CD14-positive monocyte (primary cell): ENCODE results near the gene TECTB. TPM values are rescaled to one million over a fixed set of nuclear protein-coding genes. Genes with fewer than 3 reads are reported as not detected.

Experiments used
- DNase-seq, 3 donors: peaks; one replicate each; pipeline ENCODE4 v3.0.0-alpha.2; 2011 to 2022
- H2AFZ ChIP-seq: 2 replicates; pipeline ENCODE4 v1.6.0; 2012; ENCODE audit warnings: mild to moderate bottlenecking, low read depth, low read length, inconsistent platforms; ENCODE audit not compliant: insufficient read depth, poor library complexity, severe bottlenecking
- H3K27ac ChIP-seq, 2 donors: 1 replicate in 1 of 2; 2 replicates in 1 of 2; pipeline ENCODE4 v1.5.1; 2012 to 2013; ENCODE audit warnings: low read length in 2 of 2, control low read depth in 1 of 2, inconsistent platforms in 1 of 2, low read depth in 1 of 2, mild to moderate bottlenecking in 1 of 2
- H3K27me3 ChIP-seq, 2 donors: one replicate each; pipeline versions ENCODE4 v1.6.0 to v1.6.1; 2011 to 2013; ENCODE audit warnings: low read length in 2 of 2; ENCODE audit not compliant: control insufficient read depth in 2 of 2, insufficient read depth in 2 of 2
- H3K36me3 ChIP-seq, 2 donors: replicated peaks in 1 of 2; 1 replicate in 1 of 2; 2 replicates in 1 of 2; pipeline versions ENCODE4 v1.5.1 to v1.6.1; 2012 to 2013; ENCODE audit warnings: low read length in 2 of 2, control low read depth in 1 of 2, inconsistent platforms in 1 of 2, mild to moderate bottlenecking in 1 of 2; ENCODE audit not compliant: insufficient read depth in 2 of 2, control insufficient read depth in 1 of 2
- H3K4me1 ChIP-seq, 2 donors: 1 replicate in 1 of 2; 2 replicates in 1 of 2; pipeline versions ENCODE4 v1.5.1 to v1.6.1; 2012 to 2013; ENCODE audit warnings: low read length in 2 of 2, control low read depth in 1 of 2, inconsistent platforms in 1 of 2, mild to moderate bottlenecking in 1 of 2, moderate library complexity in 1 of 2; ENCODE audit not compliant: insufficient read depth in 2 of 2, control insufficient read depth in 1 of 2
- H3K4me2 ChIP-seq: replicated peaks from 2 replicates; pipeline ENCODE3; 2012; ENCODE audit warnings: low read length, moderate library complexity, mild to moderate bottlenecking; ENCODE audit not compliant: poor library complexity, severe bottlenecking; ENCODE audit errors: extremely low read depth
- H3K4me3 ChIP-seq, 3 experiments: fragments of 200-600 bp in 1 of 3; sonication (generic) in 1 of 3; replicated peaks in 1 of 3; 1 replicate in 2 of 3; 2 replicates in 1 of 3; pipeline ENCODE4 v1.5.1; 2011 to 2013; ENCODE audit warnings: low read length in 3 of 3, mild to moderate bottlenecking in 3 of 3, control low read depth in 2 of 3, low read depth in 2 of 3, inconsistent platforms in 1 of 3, moderate library complexity in 1 of 3
- H3K79me2 ChIP-seq: 2 replicates; pipeline ENCODE4 v1.6.0; 2012; ENCODE audit warnings: mild to moderate bottlenecking, control low read depth, inconsistent platforms, low read length, moderate library complexity; ENCODE audit not compliant: insufficient read depth
- H3K9ac ChIP-seq: 2 replicates; pipeline ENCODE4 v1.6.0; 2017; ENCODE audit warnings: low read length, mild to moderate bottlenecking; ENCODE audit not compliant: insufficient read depth, poor library complexity, severe bottlenecking
- H3K9me3 ChIP-seq, 2 donors: replicated peaks in 1 of 2; 1 replicate in 1 of 2; 2 replicates in 1 of 2; pipeline versions ENCODE4 v1.5.1 to v1.6.1; 2012 to 2013; ENCODE audit warnings: low read length in 2 of 2, control low read depth in 1 of 2; ENCODE audit not compliant: control insufficient read depth in 1 of 2, insufficient read depth in 1 of 2
- H4K20me1 ChIP-seq: 2 replicates; pipeline ENCODE4 v1.6.0; 2012; ENCODE audit warnings: mild to moderate bottlenecking, low read length, control low read depth, moderate library complexity; ENCODE audit not compliant: insufficient read depth
- H3K27ac Mint-ChIP-seq, 7 donors: one replicate each; pipeline ENCODE4 v1.8.0; 2020; ENCODE audit warnings: mild to moderate bottlenecking in 7 of 7, mixed read lengths in 7 of 7, moderate library complexity in 6 of 7, inconsistent platforms in 2 of 7
- H3K27me3 Mint-ChIP-seq, 3 donors: one replicate each; pipeline ENCODE4 v1.8.0; 2021 to 2022; ENCODE audit warnings: low read depth in 3 of 3, mild to moderate bottlenecking in 3 of 3, mixed read lengths in 3 of 3, moderate library complexity in 3 of 3, inconsistent platforms in 1 of 3
- H3K36me3 Mint-ChIP-seq, 2 donors: one replicate each; pipeline ENCODE4 v1.8.0; 2020; ENCODE audit warnings: mixed read lengths in 2 of 2, inconsistent platforms in 1 of 2, mild to moderate bottlenecking in 1 of 2
- H3K4me1 Mint-ChIP-seq: one replicate; pipeline ENCODE4 v1.8.0; 2020; ENCODE audit warnings: mild to moderate bottlenecking, mixed read lengths
- H3K4me3 Mint-ChIP-seq, 2 donors: one replicate each; pipeline ENCODE4 v1.8.0; 2020; ENCODE audit warnings: mild to moderate bottlenecking in 2 of 2, mixed read lengths in 2 of 2, moderate library complexity in 1 of 2
- H3K9me3 Mint-ChIP-seq, 7 donors: one replicate each; pipeline ENCODE4 v1.8.0; 2020 to 2022; ENCODE audit warnings: mixed read lengths in 7 of 7, mild to moderate bottlenecking in 6 of 7, moderate library complexity in 6 of 7, inconsistent platforms in 2 of 7
- CTCF ChIP-seq: fragments of 200-600 bp; IDR thresholded peaks from one replicate; pipeline ENCODE4 v1.8.0; 2022; ENCODE audit warnings: antibody characterized with exemption, mild to moderate bottlenecking
- WGBS: methylation state at CpG from one replicate; pipeline ENCODE4 v1.1.5; 2013; ENCODE audit warnings: missing lambda C conversion rate; ENCODE audit not compliant: insufficient coverage; 5-methylcytosine and 5-hydroxymethylcytosine counted together
- intact Hi-C, 2 donors: fragments of 100-400 bp; cut with micrococcal nuclease; formaldehyde crosslinking; loops; one replicate each; pipeline versions ENCODE4 v1.15.0 to v1.15.1; 2023
- polyA plus RNA-seq, 3 donors: library from polyadenylated mRNA; depleted of rRNA in 1 of 3; unstranded in 2 of 3; stranded (reverse) in 1 of 3; fragments of 300-500 nt in 2 of 3; fragments of >200 nt in 1 of 3; fragmentation: Illumina TruSeq in 2 of 3; gene quantifications; 1 replicate in 2 of 3; 2 replicates in 1 of 3; pipeline ENCODE4 v1.2.3, GENCODE V29; 2012 to 2021

TECTB gene
- polyA plus RNA-seq, 3 donors, result not detected

- H4K20me1 ChIP-seq, result no peaks in the 10 kb centered on the region
- H3K9ac ChIP-seq, result no peak overlapping the region
- H3K79me2 ChIP-seq, result no peaks in the 10 kb centered on the region
- H3K27ac ChIP-seq, result no peak overlapping the region
- Mint-ChIP-seq H3K4me3 (no peak overlapping the region), H3K27ac (no peak overlapping the region), H3K4me1 (no peaks in the 10 kb centered on the region), H3K9me3 (peaks cover 0 to 6% (median 3%) of the 10 kb centered on the region in 7 donors), H3K36me3 (no peaks in the 10 kb centered on the region), H3K27me3 (peaks cover 13 to 19% (median 18%) of the 10 kb centered on the region in 3 donors)
- H3K36me3 ChIP-seq, result no peaks in the 10 kb centered on the region
- peaks cover 0 to 16% of the 10 kb centered on the region in 2 donors for H3K27me3 ChIP-seq
- no CpG with 5 or more reads among the region's 1 CpG for WGBS
- H3K4me2 ChIP-seq, result no peak overlapping the region
- no peak overlapping the region for H2AFZ ChIP-seq
- intact Hi-C loops, result no loop called here
- no peak for TF ChIP-seq CTCF
- no peak for DNase-seq
- H3K4me3 ChIP-seq, result no peak overlapping the region
- no peaks in the 10 kb centered on the region for H3K9me3 ChIP-seq
- H3K4me1 ChIP-seq, result no peaks in the 10 kb centered on the region
Measured at GRCh38 chr10:112258407-112258806, 24.8 kb upstream of the TECTB start.

- H3K27me3 ChIP-seq, result peaks cover 0 to 16% of the 10 kb centered on the region in 2 donors
- H3K27ac Mint-ChIP-seq, result no peak overlapping the region
- H3K4me3 Mint-ChIP-seq, result no peak overlapping the region
- DNase-seq, result no peak
- H3K9ac ChIP-seq, result no peak overlapping the region
- H3K36me3 Mint-ChIP-seq, result no peaks in the 10 kb centered on the region
- H3K4me1 ChIP-seq, result no peaks in the 10 kb centered on the region
- no peak for TF ChIP-seq CTCF
- peaks cover 14 to 21% (median 17%) of the 10 kb centered on the region in 3 donors for H3K27me3 Mint-ChIP-seq
- no peaks in the 10 kb centered on the region for H3K36me3 ChIP-seq
- H3K4me2 ChIP-seq, result no peak overlapping the region
- H3K9me3 Mint-ChIP-seq, result peaks cover 0 to 6% (median 3%) of the 10 kb centered on the region in 7 donors
- H3K9me3 ChIP-seq, result no peaks in the 10 kb centered on the region
- H4K20me1 ChIP-seq, result no peaks in the 10 kb centered on the region
- H3K4me3 ChIP-seq, result no peak overlapping the region
- H2AFZ ChIP-seq, result no peak overlapping the region
- H3K27ac ChIP-seq, result no peak overlapping the region
- intact Hi-C loops, result no loop called here
- H3K79me2 ChIP-seq, result no peaks in the 10 kb centered on the region
- H3K4me1 Mint-ChIP-seq, result no peaks in the 10 kb centered on the region
Measured at GRCh38 chr10:112259688-112260087, 23.5 kb upstream of the TECTB start.
